Right lobe of liver (tissue), 4 donors: ENCODE measurements around the gene CPLX1.

Source experiments
- CTCF ChIP-seq, 4 donors: fragments of 200-600 bp in 3 of 4; fragments of 450-650 bp in 1 of 4; IDR thresholded peaks; one replicate each; pipeline versions ENCODE4 v1.5.1 to v1.8.0; 2016 to 2022; ENCODE audit warnings: antibody characterized with exemption in 4 of 4, mild to moderate bottlenecking in 2 of 4
- POLR2A ChIP-seq: fragments of 450-650 bp; IDR thresholded peaks from one replicate; pipeline ENCODE4 v1.6.1; 2017; ENCODE audit warnings: antibody characterized with exemption, mild to moderate bottlenecking
- donor health status: DM: no; HTN: no; CAD: no.
- donor health status: DM: no; HTN: no; CAD: no.
- donor health status: DM: no; HTN: yes; CAD: no.

DNA sequence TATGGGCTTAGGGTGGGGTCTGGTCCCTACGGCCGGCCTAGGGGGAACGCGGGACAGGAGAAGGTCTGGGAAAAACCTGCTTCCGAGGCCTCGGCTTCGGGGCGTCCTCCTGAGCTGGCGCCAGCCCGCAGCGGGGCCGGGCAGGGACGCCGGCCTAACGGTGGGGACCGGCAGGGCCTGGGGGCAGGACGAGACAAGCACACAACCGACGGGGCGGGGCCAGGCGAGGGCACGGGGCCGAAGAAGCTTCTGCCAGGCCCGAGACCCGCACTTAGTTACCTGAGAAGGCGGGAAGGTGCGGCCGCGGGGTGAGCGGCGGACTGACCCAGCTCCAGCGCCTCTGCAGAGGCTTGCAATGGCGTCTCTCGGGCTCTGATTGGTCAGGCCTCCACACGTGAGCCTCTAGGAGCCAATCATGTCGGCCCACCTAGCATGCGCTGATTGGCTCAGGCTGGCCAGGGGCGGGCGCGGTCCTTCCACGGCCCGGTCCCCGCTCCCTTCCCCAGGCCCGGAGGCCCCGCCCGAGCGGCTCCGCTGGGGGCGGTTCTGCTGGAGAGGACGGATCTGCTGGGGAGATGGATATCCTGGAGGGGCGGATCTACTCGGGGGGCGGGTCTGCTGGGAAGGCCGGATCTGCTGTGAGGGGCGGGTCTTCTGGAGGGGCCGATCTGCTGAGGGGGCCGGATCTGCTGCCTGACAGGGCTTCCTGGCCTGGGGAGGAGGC, 44.3 kb downstream of the CPLX1 start:
- TF ChIP-seq CTCF (IDR thresholded peaks at IDR 0.05) (no peak), POLR2A (peak; percentile 95)
